HG03025 (cell line): ENCODE results near the gene TNFRSF25.
"Not testable (repeated sequence)": the region's sequence is repeated elsewhere in the genome, so short reads cannot be mapped to it uniquely, and the experiment has no call there.

ENCODE experiments used
- ATAC-seq: cut with Tn5 transposase; IDR thresholded peaks from one replicate; pipeline ENCODE4 v1.9.1; 2021; ENCODE audit warnings: mild to moderate bottlenecking, moderate library complexity; ENCODE audit not compliant: unreplicated experiment, low FRiP score

TNFRSF25 gene

DNA sequence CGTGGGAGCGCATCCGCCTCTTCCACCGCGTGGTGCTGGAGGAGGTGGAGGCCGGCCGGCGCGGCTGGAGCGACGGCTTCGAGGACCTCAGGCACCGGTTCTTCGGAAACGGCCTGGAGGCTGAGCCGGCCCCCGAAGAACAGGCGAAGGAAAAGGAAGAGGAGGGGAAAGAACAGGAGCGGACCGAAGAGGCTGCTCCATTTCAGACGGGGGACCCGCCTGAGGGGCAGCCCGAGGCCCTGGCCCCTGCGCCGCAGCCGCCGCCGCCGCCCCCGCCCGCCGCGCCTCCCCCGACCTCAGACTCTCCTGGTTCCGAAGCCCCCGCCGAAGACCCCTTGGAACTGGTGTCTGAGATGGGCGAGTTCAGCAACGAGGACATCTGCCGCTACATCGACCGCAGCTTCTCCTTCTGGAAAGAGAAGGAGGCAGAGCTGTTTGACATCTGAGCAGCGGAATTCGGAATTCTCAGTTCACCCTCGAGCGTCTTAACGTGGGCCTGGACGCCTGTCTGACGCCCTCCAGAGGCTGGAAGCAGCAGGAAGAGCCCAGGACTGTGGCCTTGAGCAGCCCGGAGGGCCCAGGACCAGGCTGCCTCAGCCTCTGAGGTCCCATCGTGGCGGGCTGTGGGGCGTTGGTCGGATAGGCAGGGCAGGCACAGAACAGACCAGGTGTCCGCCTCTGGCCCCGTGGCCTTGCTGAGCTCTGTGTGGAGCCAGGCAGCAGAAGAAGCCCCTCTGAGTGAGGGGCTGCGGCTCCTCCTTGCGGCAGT lies 10.0 kb downstream of the TNFRSF25 start:
- not testable (repeated sequence) for ATAC-seq

DNA sequence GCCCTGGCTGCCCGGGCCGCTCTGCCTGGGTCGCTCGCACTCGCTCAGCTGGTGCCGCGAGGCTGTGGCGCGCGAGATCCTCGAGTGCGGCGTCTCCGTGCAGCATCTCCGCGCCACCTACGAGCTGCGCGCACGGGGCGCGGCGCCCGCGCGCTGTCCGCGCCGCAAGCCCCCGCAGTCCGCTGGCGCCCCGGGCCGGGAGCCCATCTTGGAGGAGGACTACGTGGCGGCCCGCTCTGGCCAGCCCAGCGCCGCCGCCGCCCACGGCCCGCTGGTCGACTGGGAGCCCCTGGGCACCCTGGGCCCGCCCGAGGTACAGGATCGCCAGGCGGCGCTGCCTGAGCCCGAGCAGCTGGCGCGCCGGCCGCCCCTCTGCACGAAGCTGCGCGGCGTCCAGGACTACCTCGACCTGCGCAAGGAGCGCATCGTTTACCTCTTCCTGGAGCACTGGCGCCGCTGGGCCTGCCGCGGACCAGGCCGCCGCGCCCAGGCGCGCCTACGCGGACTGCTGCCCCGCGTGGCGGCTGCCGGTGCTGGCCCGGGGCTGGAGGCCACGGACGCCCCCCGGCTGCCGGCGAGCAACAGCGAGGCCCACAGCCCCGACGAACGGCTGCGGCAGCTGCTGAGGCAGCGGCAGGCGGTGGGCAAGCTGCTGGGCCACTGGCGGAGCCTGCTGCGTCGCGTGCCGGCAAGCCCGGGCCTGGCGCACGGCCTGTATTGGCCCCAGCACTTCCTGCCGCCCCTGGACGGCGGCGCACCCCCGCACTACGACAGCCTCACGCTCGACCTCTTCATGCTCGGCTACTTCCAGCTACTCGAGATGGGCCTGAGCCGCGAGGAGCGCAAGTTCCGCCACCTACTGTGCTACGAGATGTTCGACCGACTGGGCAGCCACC lies 10.9 kb downstream of the TNFRSF25 start:
- ATAC-seq, result no peak

DNA sequence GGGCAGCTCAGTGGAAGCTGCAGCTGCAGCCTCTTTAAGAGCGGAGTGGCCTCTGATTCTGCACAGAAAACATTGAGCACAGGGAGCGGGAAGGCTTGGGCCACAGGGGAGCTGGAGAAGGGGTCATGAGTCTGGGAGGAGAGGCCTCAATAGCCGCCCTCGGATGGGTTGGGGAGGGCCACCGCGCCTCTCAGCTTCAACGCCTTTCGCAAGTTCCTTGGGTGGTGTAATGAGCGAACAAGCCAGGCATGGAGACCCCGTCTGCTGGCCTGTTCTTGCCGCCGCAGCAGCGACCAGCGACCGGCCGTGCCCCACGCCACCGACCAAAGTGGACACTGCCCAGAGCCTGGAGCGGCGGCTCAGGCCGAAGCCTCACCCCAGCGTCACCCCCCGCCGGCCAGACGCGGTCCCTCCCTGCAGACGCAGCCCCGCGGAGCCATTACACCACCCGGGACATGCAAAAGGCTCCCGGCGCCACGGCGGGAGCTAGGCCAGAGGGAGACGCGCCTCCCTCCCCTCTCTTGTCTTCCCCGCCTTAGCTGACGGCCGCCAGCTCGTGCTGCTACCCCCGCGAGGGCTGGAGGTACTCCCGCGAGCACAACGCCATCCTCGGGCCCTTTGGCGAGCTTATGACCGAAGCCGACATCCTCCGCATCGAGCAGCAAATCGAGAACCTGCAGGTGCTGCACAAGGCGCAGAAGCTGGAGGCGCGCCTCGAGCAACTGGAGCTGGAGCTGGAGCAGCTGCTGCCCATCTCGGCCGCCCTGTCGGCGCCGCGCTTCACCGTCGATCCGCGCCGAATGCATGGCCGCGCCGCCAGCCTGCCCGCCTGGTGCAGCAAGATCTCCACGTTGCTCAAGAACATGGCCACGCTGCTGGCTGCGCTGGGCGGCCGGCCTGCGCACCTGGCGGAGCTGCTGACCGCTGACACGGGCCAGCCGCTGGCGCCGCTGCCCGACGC lies 11.8 kb downstream of the TNFRSF25 start:
- not testable (repeated sequence) for ATAC-seq

- no peak for ATAC-seq
Measured at GRCh38 chr1:6450943-6451373, 15.0 kb downstream of the TNFRSF25 start.

DNA sequence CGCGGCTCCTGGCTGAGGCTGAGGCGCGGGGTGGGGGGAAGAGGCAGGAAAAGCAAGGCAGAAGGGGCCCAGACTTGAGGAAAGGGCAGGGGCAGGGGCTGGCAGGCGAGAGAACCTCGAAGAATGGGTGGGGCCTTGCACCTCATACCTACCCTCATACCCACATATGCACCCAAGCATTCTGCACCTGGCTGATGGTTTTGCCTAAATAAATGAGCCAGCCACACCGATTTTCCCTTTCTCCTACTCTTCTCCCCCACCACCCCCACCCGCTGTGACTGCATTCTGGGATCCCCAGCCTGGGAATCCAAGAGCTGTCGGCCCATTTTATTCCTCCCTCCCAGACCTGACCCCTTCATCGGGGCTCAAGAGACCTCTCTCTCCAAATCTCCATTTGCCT lies 15.5 kb downstream of the TNFRSF25 start:
- not testable (repeated sequence) for ATAC-seq

- no peak for ATAC-seq
Measured at GRCh38 chr1:6450005-6450450, 15.9 kb downstream of the TNFRSF25 start.

DNA sequence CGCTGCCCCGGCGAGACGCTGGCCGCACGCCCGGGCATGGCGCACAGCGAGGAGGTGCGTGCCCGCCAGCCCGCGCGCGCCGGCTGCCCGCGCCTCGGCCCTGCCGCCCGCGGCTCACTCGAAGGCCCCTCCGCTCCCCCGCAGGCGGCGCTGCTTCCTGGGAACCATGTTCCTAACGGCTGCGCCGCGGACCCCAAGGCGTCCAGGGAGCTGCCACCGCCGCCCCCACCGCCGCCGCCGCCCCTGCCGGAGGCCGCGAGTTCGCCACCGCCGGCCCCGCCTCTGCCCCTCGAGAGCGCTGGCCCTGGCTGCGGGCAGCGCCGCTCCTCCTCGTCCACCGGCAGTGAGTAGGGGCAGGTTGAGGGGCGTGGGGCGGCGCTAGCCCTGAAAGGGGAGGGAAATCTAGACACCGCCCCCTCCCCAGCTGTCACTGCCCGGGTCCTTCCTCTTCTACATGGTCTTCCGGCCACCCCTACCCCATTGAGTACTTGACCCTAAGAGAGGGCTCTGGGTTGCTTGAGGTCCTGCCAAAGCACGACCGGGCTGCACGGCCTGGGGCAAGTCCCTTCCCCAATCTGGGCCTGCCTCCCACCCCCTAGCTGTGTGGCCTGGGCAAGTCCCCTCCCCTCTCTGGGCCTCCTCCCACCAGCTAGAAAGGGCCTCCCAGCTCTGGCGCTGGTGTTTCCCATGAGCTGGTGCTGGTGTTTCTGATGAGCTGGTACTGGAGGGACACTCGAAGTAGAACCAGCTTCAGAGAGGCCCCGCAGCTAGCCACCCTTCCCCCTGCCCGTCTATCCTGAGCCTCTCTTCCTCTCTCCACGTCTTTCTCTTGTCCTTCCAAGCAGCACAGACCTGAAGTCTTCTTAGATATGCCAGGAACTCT lies 17.0 kb downstream of the TNFRSF25 start:
- ATAC-seq, result no peak

- ATAC-seq, result no peak
Measured at GRCh38 chr1:6447818-6448748, 17.9 kb downstream of the TNFRSF25 start.

GRCh38 chr1:6447016-6447817 lies 18.8 kb downstream of the TNFRSF25 start:
- ATAC-seq, result no peak

- ATAC-seq, result no peak
Measured at GRCh38 chr1:6446665-6447015, 19.3 kb downstream of the TNFRSF25 start.

GRCh38 chr1:6445929-6446328 lies 20.0 kb downstream of the TNFRSF25 start:
- ATAC-seq, result not testable (repeated sequence)

DNA sequence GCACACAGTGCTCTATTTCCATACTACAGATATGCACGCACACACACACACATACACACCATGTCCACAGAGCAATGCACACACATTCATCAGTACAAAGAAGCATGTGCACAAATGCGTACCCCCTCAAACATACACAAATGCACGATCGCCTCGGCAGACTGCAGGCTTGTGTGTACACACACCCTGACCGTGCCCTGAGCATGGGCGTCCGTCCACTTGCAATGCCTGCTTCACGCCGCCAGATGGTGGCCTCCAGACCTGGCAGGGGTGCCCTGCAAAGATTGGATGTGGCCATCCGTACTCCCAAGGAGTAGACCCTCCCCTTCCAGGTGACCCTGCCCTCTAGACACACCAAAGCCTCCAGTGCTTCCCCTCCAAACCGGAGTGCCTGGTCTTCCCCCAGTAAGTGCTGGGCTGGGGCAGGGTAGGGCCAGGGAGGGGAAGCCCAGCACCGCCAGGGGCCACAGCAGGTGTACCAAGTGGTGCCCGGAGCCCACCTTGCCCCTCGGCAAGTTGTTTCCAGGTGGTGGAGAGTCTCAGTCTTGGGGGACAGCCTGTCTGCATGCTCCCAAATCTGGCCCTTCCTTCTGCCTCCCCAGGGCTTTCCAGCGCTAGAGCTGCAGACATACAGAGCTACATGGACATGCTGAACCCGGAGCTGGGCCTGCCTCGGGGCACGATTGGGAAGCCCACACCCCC lies 20.8 kb downstream of the TNFRSF25 start:
- ATAC-seq, result no peak

GRCh38 chr1:6444377-6444776 lies 21.6 kb downstream of the TNFRSF25 start:
- no peak for ATAC-seq

DNA sequence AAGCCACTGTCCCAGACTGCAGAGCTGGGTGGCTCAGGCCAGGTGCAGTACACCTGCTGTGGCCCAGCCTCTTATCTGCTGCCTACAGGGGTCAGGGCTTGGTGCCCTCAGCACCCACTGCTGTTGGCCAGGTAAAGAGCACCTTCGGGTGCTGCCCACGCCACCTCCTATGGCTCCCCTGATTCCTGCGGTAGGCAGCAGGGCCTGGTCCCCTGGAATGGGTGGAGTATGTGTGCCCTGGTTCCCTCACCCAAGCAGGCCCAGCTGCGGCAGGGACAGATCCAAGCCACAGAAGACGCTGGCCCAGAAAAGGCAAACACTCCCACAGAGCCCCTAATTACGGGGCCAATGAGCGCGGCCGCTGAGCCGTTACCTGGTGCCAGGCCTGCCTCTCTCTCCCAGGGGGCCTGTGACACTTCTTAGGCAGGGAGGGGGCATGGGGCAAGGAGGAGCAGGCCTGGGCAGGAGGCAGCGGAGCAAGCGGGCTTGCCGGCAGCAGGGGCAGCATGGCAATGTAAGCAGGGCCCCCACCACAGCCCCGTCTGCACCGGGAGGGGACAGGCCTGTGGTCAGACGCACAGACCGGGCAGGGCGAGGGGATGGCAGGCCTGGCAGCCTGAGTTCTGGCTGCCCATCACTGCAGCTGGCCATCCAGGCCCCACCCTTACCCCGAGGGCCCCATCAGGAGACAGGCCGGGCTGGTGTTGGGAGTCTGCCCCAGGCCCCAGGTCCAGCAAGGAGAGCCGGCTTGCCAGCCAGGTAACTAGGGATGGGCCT lies 22.4 kb downstream of the TNFRSF25 start:
- ATAC-seq, result no peak

- ATAC-seq, result no peak
Measured at GRCh38 chr1:6441586-6441985, 24.4 kb downstream of the TNFRSF25 start.
